NCI-H2227 (cell line): ENCODE results near the gene CCDC183.
"Not testable (repeated sequence)": the region's sequence is repeated elsewhere in the genome, so short reads cannot be mapped to it uniquely, and the experiment has no call there.

Source experiments
- DNase-seq: peaks from one replicate; lab custom pipeline; 2025; ENCODE audit not compliant: unreplicated experiment; lab: John Stamatoyannopoulos, UW

The CCDC183 gene

GRCh38 chr9:136823136-136824046 is 27.3 kb downstream of the CCDC183 start:
- no peak for DNase-seq

- DNase-seq: no peak
These were observed 28.5 kb downstream of the CCDC183 start for GRCh38 chr9:136824496-136825225.

GRCh38 chr9:136825295-136826187 is 29.4 kb downstream of the CCDC183 start:
- DNase-seq: no peak

- no peak for DNase-seq
These were observed 30.0 kb downstream of the CCDC183 start for GRCh38 chr9:136826188-136826541.

GRCh38 chr9:136826703-136827582 is 30.8 kb downstream of the CCDC183 start:
- DNase-seq: no peak

- DNase-seq: no peak
These were observed 31.8 kb downstream of the CCDC183 start for GRCh38 chr9:136827794-136828473.

GRCh38 chr9:136828474-136829140 is 32.5 kb downstream of the CCDC183 start:
- no peak for DNase-seq

- DNase-seq: no peak
These were observed 33.3 kb downstream of the CCDC183 start for GRCh38 chr9:136829412-136829811.

GRCh38 chr9:136829981-136830885 is 34.1 kb downstream of the CCDC183 start:
- no peak for DNase-seq

GRCh38 chr9:136831002-136831719 is 35.0 kb downstream of the CCDC183 start:
- no peak for DNase-seq

GRCh38 chr9:136831720-136832104 is 35.6 kb downstream of the CCDC183 start:
- no peak for DNase-seq

GRCh38 chr9:136832581-136832980 is 36.4 kb downstream of the CCDC183 start:
- no peak for DNase-seq

- not testable (repeated sequence) for DNase-seq
These were observed 37.4 kb downstream of the CCDC183 start for GRCh38 chr9:136833381-136834048.

- DNase-seq: no peak
These were observed 39.2 kb downstream of the CCDC183 start for GRCh38 chr9:136835162-136835931.

- no peak for DNase-seq
These were observed 40.1 kb downstream of the CCDC183 start for GRCh38 chr9:136835932-136836904.
